Measurements from ENCODE around the gene MTFMT. TPM values are rescaled to one million over a fixed set of nuclear protein-coding genes. Genes with fewer than 3 reads are reported as not detected.

Gene MTFMT
- total and polyA plus RNA-seq, 2 donors (not counting 1 experiment from before 2014, with no cell fraction given), result 16.6 to 17.0 TPM

- H3K4me2 ChIP-seq (ENCODE audit: extremely low read depth, insufficient read depth, low read length), result peak overlapping the region; percentile 38
- H3K4me3 ChIP-seq (replicated peaks in 1 of 4; ENCODE audit: control extremely low read depth in 1 of 4, insufficient read depth in 1 of 4, low read depth in 3 of 4, low read length in 4 of 4), result peak overlapping the region in 1 of 4 experiments; percentile 1
- no peak for DNase-seq (ENCODE audit: low read depth in 2 of 2)
- H3K79me2 ChIP-seq (ENCODE audit: control insufficient read depth, insufficient read depth, low read length), result peaks cover 18% of the 10 kb centered on the region
- H3K36me3 ChIP-seq (ENCODE audit: control insufficient read depth, insufficient read depth, low read length), result peaks cover 2% of the 10 kb centered on the region
- no peaks in the 10 kb centered on the region for H3K9me3 ChIP-seq (ENCODE audit: control insufficient read depth, insufficient read depth, low read depth, low read length)
- no peak for TF ChIP-seq CTCF (conservative IDR thresholded peaks at IDR 0.05 in 1 of 2, IDR thresholded peaks at IDR 0.05 in 1 of 2; ENCODE audit: low read depth in 1 of 2, low read length in 2 of 2)
- TF ChIP-seq EZH2 (IDR thresholded peaks at IDR 0.05; ENCODE audit: low read length, missing control alignments), result no peak
- no peaks in the 10 kb centered on the region for H3K27me3 ChIP-seq (ENCODE audit: control insufficient read depth, insufficient read depth, low read length)
- H3K9ac ChIP-seq (ENCODE audit: insufficient read depth, low read length), result no peak overlapping the region
- no peak overlapping the region for H2AFZ ChIP-seq (ENCODE audit: low read length)
- no peaks in the 10 kb centered on the region for H4K20me1 ChIP-seq (ENCODE audit: control insufficient read depth, extremely low read depth, insufficient read depth, low read length)
- peaks cover 6% of the 10 kb centered on the region for H3K4me1 ChIP-seq (ENCODE audit: control insufficient read depth, extremely low read depth, insufficient read depth, low read length)
- peak overlapping the region; percentile 66 for H3K27ac ChIP-seq (ENCODE audit: insufficient read depth, low read length)
These were observed 43.9 kb downstream of the MTFMT start for GRCh38 chr15:64985366-64986033.

- DNase-seq (ENCODE audit: low read depth in 2 of 2), result peak in 1 of 2 donors; percentile 38
These were observed 47.0 kb downstream of the MTFMT start for GRCh38 chr15:64982472-64982871.

More at GRCh38 chr15:64982472-64982871, 47.0 kb downstream of the MTFMT start:
- Histone ChIP-seq H3K9ac (ENCODE audit: insufficient read depth, low read length) (no peak overlapping the region), H4K20me1 (ENCODE audit: control insufficient read depth, extremely low read depth, insufficient read depth, low read length) (no peaks in the 10 kb centered on the region), H3K4me1 (ENCODE audit: control insufficient read depth, extremely low read depth, insufficient read depth, low read length) (peaks cover 4% of the 10 kb centered on the region), H2AFZ (ENCODE audit: low read length) (no peak overlapping the region), H3K9me3 (ENCODE audit: control insufficient read depth, insufficient read depth, low read depth, low read length) (no peaks in the 10 kb centered on the region), H3K4me2 (ENCODE audit: extremely low read depth, insufficient read depth, low read length) (no peak overlapping the region), H3K79me2 (ENCODE audit: control insufficient read depth, insufficient read depth, low read length) (peaks cover 7% of the 10 kb centered on the region), H3K27me3 (ENCODE audit: control insufficient read depth, insufficient read depth, low read length) (no peaks in the 10 kb centered on the region), H3K36me3 (ENCODE audit: control insufficient read depth, insufficient read depth, low read length) (peaks cover 9% of the 10 kb centered on the region), H3K4me3 (replicated peaks in 1 of 4; ENCODE audit: control extremely low read depth in 1 of 4, insufficient read depth in 1 of 4, low read depth in 3 of 4, low read length in 4 of 4) (no peak overlapping the region), H3K27ac (ENCODE audit: insufficient read depth, low read length) (no peak overlapping the region)
- TF ChIP-seq CTCF (conservative IDR thresholded peaks at IDR 0.05 in 1 of 2, IDR thresholded peaks at IDR 0.05 in 1 of 2; ENCODE audit: low read depth in 1 of 2, low read length in 2 of 2) (no peak), EZH2 (IDR thresholded peaks at IDR 0.05; ENCODE audit: low read length, missing control alignments) (no peak)

Data from fibroblast of lung (primary cell).